Astrocyte (in vitro differentiated cells and primary cell): Measurements from ENCODE around the gene MMEL1.

Experiments used
- CTCF ChIP-seq: IDR thresholded peaks from 2 replicates; pipeline ENCODE4 v1.5.1; 2011; ENCODE audit warnings: low read depth, mild to moderate bottlenecking, inconsistent platforms, low read length, moderate library complexity; ENCODE audit not compliant: insufficient read depth
- EZH2 ChIP-seq: IDR thresholded peaks from 2 replicates; pipeline ENCODE4 v1.6.1; 2012; ENCODE audit warnings: mild to moderate bottlenecking, low read length, inconsistent platforms; ENCODE audit not compliant: insufficient read depth

DNA sequence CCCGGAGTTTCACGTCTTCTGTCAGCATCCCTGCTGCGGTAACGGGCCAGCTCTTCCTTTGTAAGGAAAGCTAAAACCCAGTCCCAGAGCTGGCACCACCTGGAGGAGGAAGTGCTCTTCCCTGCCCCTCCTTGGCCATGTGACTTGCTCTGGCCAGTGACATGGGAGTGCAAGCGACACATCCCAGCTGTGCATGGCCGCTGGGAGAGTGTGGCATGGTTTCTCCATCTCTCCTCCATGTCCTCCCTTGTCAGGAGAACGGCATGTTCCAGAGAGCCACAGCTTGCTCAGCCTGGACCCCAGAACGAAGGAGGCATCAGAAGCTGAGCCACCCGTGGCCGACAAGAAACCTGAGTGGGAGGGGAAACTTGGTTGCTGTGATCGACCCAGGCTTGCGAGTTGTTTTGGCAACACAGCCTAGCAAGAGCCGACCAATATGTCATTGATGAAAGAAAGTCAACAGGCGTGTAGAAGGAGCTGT lies 48.9 kb downstream of the MMEL1 start:
- TF ChIP-seq CTCF (no peak), EZH2 (no peak)
